ELF-1 (cell line): ENCODE results near the gene ARHGAP9.
"Not testable (repeated sequence)": the region's sequence is repeated elsewhere in the genome, so short reads cannot be mapped to it uniquely, and the experiment has no call there.

ENCODE experiments used
- DNase-seq: peaks from one replicate; pipeline ENCODE4 v3.0.0-alpha.2; 2016; ENCODE audit warnings: low read depth, low spot score

The ARHGAP9 gene

DNA sequence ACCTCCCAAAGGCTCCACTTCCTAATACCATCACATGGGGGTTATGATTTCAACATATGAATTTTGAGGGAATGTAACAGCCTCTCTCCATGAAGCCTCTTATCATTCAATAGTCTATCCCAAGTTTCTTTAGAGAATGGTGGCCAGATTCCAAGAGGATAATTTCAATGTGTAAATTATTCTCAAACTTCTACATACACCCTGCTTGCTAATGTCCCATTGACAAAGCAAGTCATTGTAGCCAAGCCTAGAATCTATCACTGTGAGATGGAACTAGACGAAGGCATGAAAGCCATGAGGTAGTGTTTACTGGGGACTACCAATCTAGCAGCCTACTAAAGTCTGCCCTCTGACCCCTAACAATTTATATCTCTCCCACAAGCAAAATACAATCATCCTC, 41.3 kb downstream of the ARHGAP9 start:
- DNase-seq = no peak

- no peak for DNase-seq
Measured at GRCh38 chr12:57435293-57435692, 44.4 kb downstream of the ARHGAP9 start.

DNA sequence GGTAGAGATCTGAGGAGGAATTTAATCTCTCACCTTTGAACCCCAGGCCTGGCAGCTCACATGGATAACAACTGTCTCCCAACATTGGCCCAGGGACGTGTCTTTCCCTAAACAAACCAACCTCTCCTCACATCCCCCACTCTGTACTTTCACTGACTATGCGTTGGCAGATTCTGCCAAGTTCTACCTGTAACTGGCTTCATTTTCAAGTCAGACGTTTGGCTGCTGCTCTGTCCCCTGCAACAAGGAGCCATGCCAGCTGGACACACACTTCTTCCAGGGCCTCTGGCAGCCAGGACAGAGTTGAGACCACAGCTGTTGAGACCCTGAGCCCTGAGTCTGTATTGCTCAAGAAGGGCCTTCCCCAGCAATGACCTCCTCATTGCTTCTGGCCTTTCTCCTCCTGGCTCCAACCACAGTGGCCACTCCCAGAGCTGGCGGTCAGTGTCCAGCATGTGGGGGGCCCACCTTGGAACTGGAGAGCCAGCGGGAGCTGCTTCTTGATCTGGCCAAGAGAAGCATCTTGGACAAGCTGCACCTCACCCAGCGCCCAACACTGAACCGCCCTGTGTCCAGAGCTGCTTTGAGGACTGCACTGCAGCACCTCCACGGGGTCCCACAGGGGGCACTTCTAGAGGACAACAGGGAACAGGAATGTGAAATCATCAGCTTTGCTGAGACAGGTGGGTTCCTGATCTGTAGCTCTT, 45.0 kb downstream of the ARHGAP9 start, which contains the start of gene INHBC:
INHBC (plus strand) TSS at position 268 of the 707 bp plus-strand sequence; CDS start at position 371, 103 bp downstream.
- no peak for DNase-seq

DNA sequence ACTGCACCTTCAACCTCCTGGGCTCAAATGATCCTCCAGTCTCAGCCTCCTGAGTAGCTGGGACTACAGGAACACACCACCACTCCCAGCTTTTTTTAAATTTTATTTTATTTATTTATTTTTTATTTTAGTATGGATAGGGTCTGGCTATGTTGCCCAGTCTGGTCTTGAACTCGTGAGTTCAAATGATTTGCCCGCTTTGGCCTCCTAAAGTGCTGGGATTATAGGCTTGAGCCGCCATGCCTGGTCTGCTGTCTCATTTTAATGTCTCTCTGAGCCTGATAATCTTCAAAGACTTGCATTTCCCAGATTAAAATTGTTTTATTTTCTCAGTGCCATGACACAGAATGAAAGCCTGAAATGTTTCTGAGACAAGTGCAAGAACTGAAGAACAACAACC, 46.3 kb downstream of the ARHGAP9 start:
- DNase-seq = no peak

DNA sequence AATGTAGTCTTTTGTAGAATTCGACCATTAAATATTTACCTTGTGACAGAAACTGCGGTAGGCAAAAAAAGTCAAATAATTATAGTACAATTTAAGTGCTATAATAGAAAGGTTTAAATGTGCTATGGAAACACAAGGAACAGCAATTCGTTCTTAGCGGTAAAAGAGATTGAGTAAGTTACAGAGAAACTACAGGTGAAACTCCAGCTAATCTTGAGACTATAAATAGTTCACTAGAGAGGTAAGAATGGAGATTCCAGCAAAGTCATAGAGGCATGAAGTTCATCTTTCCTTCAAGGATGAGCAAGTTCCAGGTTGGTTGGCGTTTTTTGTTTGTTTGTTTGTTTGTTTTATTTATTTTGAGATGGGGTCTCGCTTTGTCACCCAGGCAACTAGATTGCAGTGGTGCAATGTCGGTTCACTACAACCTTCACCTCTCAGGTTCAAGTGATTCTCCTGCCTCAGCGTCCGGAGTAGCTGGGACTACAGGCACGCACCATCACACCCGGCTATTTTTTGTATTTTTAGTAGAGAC, 47.9 kb downstream of the ARHGAP9 start:
- no peak for DNase-seq

DNA sequence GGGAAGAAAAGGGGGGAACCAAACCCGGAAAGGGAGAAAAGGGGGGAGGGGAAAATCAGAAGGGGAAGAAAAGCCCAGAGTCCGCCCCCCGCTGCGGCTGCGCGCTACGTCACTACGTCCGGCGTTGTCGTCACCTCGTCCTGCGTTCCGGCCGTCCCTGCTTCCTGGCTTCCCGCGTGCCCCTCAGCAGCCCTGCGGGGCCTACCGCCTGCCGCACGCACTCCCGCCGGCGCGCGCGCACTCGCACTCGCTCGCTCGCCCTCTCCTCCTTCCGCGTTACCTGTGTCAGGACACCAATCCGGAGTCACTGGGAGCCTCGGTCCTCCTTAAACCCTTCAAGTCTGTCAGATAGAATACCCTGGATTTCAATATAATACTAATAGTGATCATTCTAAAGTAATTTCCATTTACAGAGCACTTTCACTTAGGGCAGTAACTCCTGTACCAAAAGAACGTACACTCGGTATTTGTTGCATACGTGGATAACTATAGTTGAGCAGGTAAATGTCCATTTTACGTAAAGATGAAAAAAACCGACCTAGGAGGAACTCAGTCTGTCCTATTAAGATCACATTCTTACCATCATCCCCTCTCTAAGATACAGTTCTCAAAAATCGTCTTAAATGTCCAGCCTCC, 48.6 kb downstream of the ARHGAP9 start, which contains the start of gene R3HDM2:
R3HDM2 (minus strand) TSS at position 113 of the 636 bp plus-strand sequence. CDS start 120,615 bp downstream, outside the sequence.
- peak; percentile 97 for DNase-seq

- no peak for DNase-seq
Measured at GRCh38 chr12:57430112-57430930, 49.3 kb downstream of the ARHGAP9 start.

DNA sequence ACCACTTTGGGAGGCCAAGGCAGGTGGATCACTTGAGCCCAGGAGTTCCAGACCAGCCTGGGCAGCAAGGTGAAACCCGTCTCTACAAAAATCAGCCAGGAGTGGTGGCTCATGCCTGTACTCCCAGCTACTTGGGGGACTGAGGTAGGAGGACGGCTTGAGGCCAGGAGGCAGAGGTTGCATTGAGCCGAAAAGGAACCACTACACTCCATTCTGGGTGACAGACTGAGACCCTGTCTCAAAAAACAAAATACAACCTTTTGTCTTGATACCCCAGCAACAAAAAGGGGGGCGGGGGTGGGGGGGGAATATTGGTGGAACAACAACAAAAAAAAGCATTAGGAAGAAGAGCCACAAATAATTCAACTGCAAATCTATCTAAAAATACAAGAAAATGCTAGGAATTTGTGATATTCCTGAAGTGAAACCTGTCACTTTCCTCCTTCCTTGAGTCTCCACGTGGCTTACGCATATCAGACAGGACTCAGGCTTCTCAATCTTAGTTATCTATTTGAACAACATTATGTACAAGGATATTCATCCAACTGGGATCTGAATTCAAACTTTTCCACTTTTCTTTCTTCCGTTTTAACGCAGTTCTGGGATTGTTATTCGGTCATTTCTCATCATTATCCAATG, 50.1 kb downstream of the ARHGAP9 start:
- DNase-seq = no peak

DNA sequence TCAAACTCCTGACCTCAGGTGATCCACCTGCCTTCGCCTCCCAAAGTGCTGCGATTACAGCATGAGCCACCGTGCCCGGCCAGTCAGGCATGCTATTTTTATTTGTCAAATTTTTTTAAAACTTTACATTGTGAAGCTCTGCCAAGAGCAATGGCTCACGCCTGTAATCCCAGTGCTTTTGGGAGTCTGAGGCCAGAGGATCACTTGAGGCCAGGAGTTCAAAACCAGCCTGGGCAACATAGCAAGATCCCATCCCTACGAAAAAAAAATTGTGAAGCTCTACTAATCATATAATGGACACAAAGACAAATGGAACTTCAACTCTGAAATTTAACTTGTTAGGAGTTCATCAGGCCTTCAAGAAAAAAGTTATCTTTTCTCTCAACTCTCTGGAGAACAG, 50.7 kb downstream of the ARHGAP9 start:
- DNase-seq = no peak

DNA sequence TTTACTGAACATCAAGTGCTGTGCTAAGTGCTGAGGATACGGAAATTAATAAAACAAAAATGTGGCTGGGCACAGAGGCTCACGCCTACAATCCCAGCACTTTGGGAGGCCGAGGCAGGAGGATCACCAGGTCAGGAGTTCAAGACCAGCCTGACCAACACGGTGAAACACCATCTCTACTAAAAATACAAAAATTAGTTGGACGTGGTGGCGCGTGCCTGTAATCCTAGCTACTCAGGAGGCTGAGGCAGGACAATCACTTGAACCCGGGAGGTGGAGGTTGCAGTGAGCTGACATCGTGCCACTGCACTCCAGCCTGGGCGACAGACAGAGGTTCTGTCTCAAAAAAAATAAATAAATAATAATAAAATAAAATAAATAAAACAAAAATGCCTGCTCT, 52.7 kb downstream of the ARHGAP9 start:
- not testable (repeated sequence) for DNase-seq
